Measurements from ENCODE around the gene SLC9A1. TPM values are rescaled to one million over a fixed set of nuclear protein-coding genes. Genes with fewer than 3 reads are reported as not detected.

The SLC9A1 gene
- polyA plus RNA-seq, 1 donor (not counting 4 experiments of a cell fraction or from before 2014, with no cell fraction given) = 12.4 TPM

- peak overlapping the region; percentile 91 for H3K9ac ChIP-seq (ENCODE audit: control insufficient read depth, extremely low read depth, insufficient read depth, low read length)
- peaks cover 66% of the 10 kb centered on the region for H3K79me2 ChIP-seq (ENCODE audit: control insufficient read depth, insufficient read depth, low read length)
- H3K4me2 ChIP-seq (ENCODE audit: control insufficient read depth, extremely low read depth, insufficient read depth, low read depth, low read length) = peak overlapping the region; percentile 99
- peaks cover 12% of the 10 kb centered on the region for H4K20me1 ChIP-seq (ENCODE audit: control insufficient read depth, extremely low read depth, insufficient read depth, low read length)
- peaks cover 35% of the 10 kb centered on the region for H3K4me1 ChIP-seq (ENCODE audit: control insufficient read depth, extremely low read depth, insufficient read depth, low read length)
- TF ChIP-seq EZH2 (IDR thresholded peaks at IDR 0.05; ENCODE audit: low read length) (no peak), CTCF (optimal IDR thresholded peaks at IDR 0.05 in 1 of 3, IDR thresholded peaks at IDR 0.05 in 1 of 3, conservative IDR thresholded peaks at IDR 0.05 in 1 of 3; ENCODE audit: extremely low read depth in 1 of 3, insufficient read depth in 2 of 3, low read length in 3 of 3) (no peak)
- H2AFZ ChIP-seq (ENCODE audit: control insufficient read depth, low read length) = no peak overlapping the region
- DNase-seq (ENCODE audit: low read depth, low spot score) (no peak), FAIRE-seq (peak; percentile 95)
- H3K9me3 ChIP-seq (ENCODE audit: control insufficient read depth, low read depth, low read length) = no peaks in the 10 kb centered on the region
- no peaks in the 10 kb centered on the region for H3K27me3 ChIP-seq (ENCODE audit: control insufficient read depth, extremely low read depth, insufficient read depth, low read length)
- H3K9me1 ChIP-seq (ENCODE audit: control insufficient read depth, extremely low read depth, insufficient read depth, low read length) = peaks cover 11% of the 10 kb centered on the region
- H3K4me3 ChIP-seq (ENCODE audit: control insufficient read depth in 2 of 3, extremely low read depth in 1 of 3, insufficient read depth in 2 of 3, low read depth in 1 of 3, low read length in 3 of 3) = peak overlapping the region; percentile 63 to 94 (median 65)
- H3K36me3 ChIP-seq (ENCODE audit: control insufficient read depth in 2 of 2, extremely low read depth in 1 of 2, insufficient read depth in 2 of 2, low read length in 2 of 2) = peaks cover 8 to 20% of the 10 kb centered on the region in 2 experiments
- peak overlapping the region; percentile 96 for H3K27ac ChIP-seq (ENCODE audit: control insufficient read depth, insufficient read depth, low read length)
- dilution Hi-C loops (cut with MboI; ENCODE audit: extremely low pct_ligation_motif_present, low sequenced_read_pairs) = no loop called here
These were observed 1.9 kb downstream of the SLC9A1 start for GRCh38 chr1:27152829-27153548.

- Histone ChIP-seq H3K79me2 (ENCODE audit: control insufficient read depth, insufficient read depth, low read length) (peaks cover 73% of the 10 kb centered on the region), H3K27ac (ENCODE audit: control insufficient read depth, insufficient read depth, low read length) (peak overlapping the region; percentile 96), H3K27me3 (ENCODE audit: control insufficient read depth, extremely low read depth, insufficient read depth, low read length) (no peaks in the 10 kb centered on the region), H3K36me3 (ENCODE audit: control insufficient read depth in 2 of 2, extremely low read depth in 1 of 2, insufficient read depth in 2 of 2, low read length in 2 of 2) (peaks cover 8 to 21% of the 10 kb centered on the region in 2 experiments), H3K4me2 (ENCODE audit: control insufficient read depth, extremely low read depth, insufficient read depth, low read depth, low read length) (peak overlapping the region; percentile 99), H3K4me3 (ENCODE audit: control insufficient read depth in 2 of 3, extremely low read depth in 1 of 3, insufficient read depth in 2 of 3, low read depth in 1 of 3, low read length in 3 of 3) (peak overlapping the region; percentile 63 to 94 (median 65)), H3K4me1 (ENCODE audit: control insufficient read depth, extremely low read depth, insufficient read depth, low read length) (peaks cover 35% of the 10 kb centered on the region), H2AFZ (ENCODE audit: control insufficient read depth, low read length) (no peak overlapping the region), H3K9me1 (ENCODE audit: control insufficient read depth, extremely low read depth, insufficient read depth, low read length) (peaks cover 11% of the 10 kb centered on the region), H3K9me3 (ENCODE audit: control insufficient read depth, low read depth, low read length) (no peaks in the 10 kb centered on the region), H4K20me1 (ENCODE audit: control insufficient read depth, extremely low read depth, insufficient read depth, low read length) (peaks cover 12% of the 10 kb centered on the region), H3K9ac (ENCODE audit: control insufficient read depth, extremely low read depth, insufficient read depth, low read length) (peak overlapping the region; percentile 91)
- dilution Hi-C loops (cut with MboI; ENCODE audit: extremely low pct_ligation_motif_present, low sequenced_read_pairs) = no loop called here
- DNase-seq (ENCODE audit: low read depth, low spot score) = no peak
- peak; percentile 62 for FAIRE-seq
- TF ChIP-seq CTCF (optimal IDR thresholded peaks at IDR 0.05 in 1 of 3, IDR thresholded peaks at IDR 0.05 in 1 of 3, conservative IDR thresholded peaks at IDR 0.05 in 1 of 3; ENCODE audit: extremely low read depth in 1 of 3, insufficient read depth in 2 of 3, low read length in 3 of 3) = no peak
- TF ChIP-seq EZH2 (IDR thresholded peaks at IDR 0.05; ENCODE audit: low read length) = no peak
These were observed 2.7 kb downstream of the SLC9A1 start for GRCh38 chr1:27152004-27152828.

Measured in keratinocyte (primary cell).